SK-N-SH (cell line): Measurements from ENCODE around the gene MBD4.

Experiments used
- CTCF ChIP-seq: fragments of 200-600 bp; sonication (generic); IDR thresholded peaks from 2 replicates; pipeline ENCODE4 v1.6.1; 2017; ENCODE audit warnings: antibody characterized with exemption, mild to moderate bottlenecking, moderate library complexity
- EP300 ChIP-seq, 2 experiments: IDR thresholded peaks; 2 replicates each; pipeline versions ENCODE4 v1.4.0 to v1.6.1; 2012; ENCODE audit warnings: borderline replicate concordance in 1 of 2, low read depth in 1 of 2, low read length in 1 of 2
- EZH2phosphoT487 ChIP-seq: fragments of 200-600 bp; sonication (generic); IDR thresholded peaks from 2 replicates; pipeline ENCODE4 v1.6.1; 2017; ENCODE audit warnings: low read depth, mixed run types, mild to moderate bottlenecking, antibody characterized with exemption, moderate library complexity, borderline replicate concordance

DNA sequence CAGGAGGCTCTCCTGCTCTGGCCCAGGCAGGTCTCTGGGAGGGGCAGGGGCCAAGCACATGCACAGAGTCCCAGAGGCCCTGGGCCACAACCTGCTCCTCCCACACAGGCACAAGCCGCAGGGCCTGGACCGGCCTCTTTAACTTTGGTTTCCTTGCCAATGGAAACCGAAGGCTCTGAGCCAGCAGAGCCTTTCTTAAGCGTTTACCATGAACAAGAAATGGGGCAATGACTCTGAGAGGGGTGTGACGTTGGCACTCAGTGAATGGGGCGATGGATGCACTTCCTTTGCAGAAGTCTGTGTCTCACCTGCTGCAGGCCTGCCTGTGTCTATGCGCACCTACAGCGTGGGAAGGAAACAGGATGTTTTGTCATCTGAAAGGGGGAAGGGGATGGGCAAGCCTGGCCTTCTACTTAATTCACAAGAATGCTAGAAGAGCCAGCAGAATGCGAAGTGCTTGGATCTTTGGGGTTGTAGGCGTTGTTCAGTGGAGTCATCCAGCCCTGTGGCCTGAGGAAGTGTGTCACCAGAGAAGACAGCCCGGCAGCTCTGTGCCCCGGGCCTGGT is 42.1 kb upstream of the MBD4 start:
- TF ChIP-seq EP300 (IDR thresholded peaks at IDR 0.05; ENCODE audit: borderline replicate concordance in 1 of 2, low read depth in 1 of 2, low read length in 1 of 2) (no peak), CTCF (no peak), EZH2phosphoT487 (no peak)
